Nephron (organoid): Measurements from ENCODE around the gene UBASH3B.

ENCODE experiments used
- H3K27ac Mint-ChIP-seq, 3 experiments: 2 replicates each; pipeline ENCODE4 v1.8.0; 2020; ENCODE audit warnings: mixed read lengths in 3 of 3, mild to moderate bottlenecking in 2 of 3, moderate library complexity in 1 of 3
- H3K27me3 Mint-ChIP-seq: 2 replicates; pipeline ENCODE4 v1.8.0; 2021; ENCODE audit warnings: low read depth, mild to moderate bottlenecking, moderate library complexity, mixed read lengths
- H3K36me3 Mint-ChIP-seq: 2 replicates; pipeline ENCODE4 v1.8.0; 2020; ENCODE audit warnings: low read depth, mixed read lengths
- H3K4me1 Mint-ChIP-seq: 2 replicates; pipeline ENCODE4 v1.8.0; 2020; ENCODE audit warnings: mixed read lengths
- H3K4me3 Mint-ChIP-seq, 3 experiments: 2 replicates each; pipeline ENCODE4 v1.8.0; 2020; ENCODE audit warnings: mild to moderate bottlenecking in 3 of 3, mixed read lengths in 3 of 3, moderate library complexity in 2 of 3
- H3K9me3 Mint-ChIP-seq: 2 replicates; pipeline ENCODE4 v1.8.0; 2020; ENCODE audit warnings: mixed read lengths
- CTCF ChIP-seq, 3 experiments: fragments of 200-600 bp; sonication (generic); IDR thresholded peaks; one replicate each; pipeline ENCODE4 v1.5.0; 2021; ENCODE audit warnings: antibody characterized with exemption in 3 of 3; ENCODE audit not compliant: unreplicated experiment in 3 of 3

The UBASH3B gene

GRCh38 chr11:122721964-122722266, 66.4 kb downstream of the UBASH3B start:
- no peaks in the 10 kb centered on the region for H3K9me3 Mint-ChIP-seq
- H3K4me1 Mint-ChIP-seq = peaks cover 43% of the 10 kb centered on the region
- peaks cover 4% of the 10 kb centered on the region for H3K27me3 Mint-ChIP-seq
- peak overlapping the region; percentile 71 to 93 (median 86) for H3K27ac Mint-ChIP-seq
- H3K36me3 Mint-ChIP-seq = no peaks in the 10 kb centered on the region
- no peak for TF ChIP-seq CTCF (IDR thresholded peaks at IDR 0.05; ENCODE audit: unreplicated experiment in 3 of 3)
- H3K4me3 Mint-ChIP-seq = peak overlapping the region in 1 of 3 experiments; percentile 33

GRCh38 chr11:122723106-122723505, 67.6 kb downstream of the UBASH3B start:
- peaks cover 5% of the 10 kb centered on the region for H3K27me3 Mint-ChIP-seq
- H3K9me3 Mint-ChIP-seq = no peaks in the 10 kb centered on the region
- H3K36me3 Mint-ChIP-seq = no peaks in the 10 kb centered on the region
- TF ChIP-seq CTCF (IDR thresholded peaks at IDR 0.05; ENCODE audit: unreplicated experiment in 3 of 3) = no peak
- H3K4me1 Mint-ChIP-seq = peaks cover 52% of the 10 kb centered on the region
- no peak overlapping the region for H3K4me3 Mint-ChIP-seq
- peak overlapping the region in 2 of 3 experiments; percentile 10 to 21 for H3K27ac Mint-ChIP-seq

- TF ChIP-seq CTCF (IDR thresholded peaks at IDR 0.05; ENCODE audit: unreplicated experiment in 3 of 3) = no peak
- Mint-ChIP-seq H3K27me3 (peaks cover 5% of the 10 kb centered on the region), H3K36me3 (no peaks in the 10 kb centered on the region)
Observed at GRCh38 chr11:122723576-122723975, 68.1 kb downstream of the UBASH3B start.

GRCh38 chr11:122724520-122724919, 69.0 kb downstream of the UBASH3B start:
- no peak overlapping the region for H3K4me3 Mint-ChIP-seq
- no peak for TF ChIP-seq CTCF (IDR thresholded peaks at IDR 0.05; ENCODE audit: unreplicated experiment in 3 of 3)
- peaks cover 52% of the 10 kb centered on the region for H3K4me1 Mint-ChIP-seq
- H3K27me3 Mint-ChIP-seq = peaks cover 5% of the 10 kb centered on the region
- H3K9me3 Mint-ChIP-seq = no peaks in the 10 kb centered on the region
- H3K27ac Mint-ChIP-seq = peak overlapping the region; percentile 10 to 26 (median 21)
- H3K36me3 Mint-ChIP-seq = no peaks in the 10 kb centered on the region

More at GRCh38 chr11:122723576-122723975, 68.1 kb downstream of the UBASH3B start:
- peaks cover 52% of the 10 kb centered on the region for H3K4me1 Mint-ChIP-seq
- peak overlapping the region in 2 of 3 experiments; percentile 10 to 21 for H3K27ac Mint-ChIP-seq
- H3K9me3 Mint-ChIP-seq = no peaks in the 10 kb centered on the region
- no peak overlapping the region for H3K4me3 Mint-ChIP-seq

- no peak overlapping the region for H3K27ac Mint-ChIP-seq
- peaks cover 39% of the 10 kb centered on the region for H3K4me1 Mint-ChIP-seq
- no peak for TF ChIP-seq CTCF (IDR thresholded peaks at IDR 0.05; ENCODE audit: unreplicated experiment in 3 of 3)
- peaks cover 5% of the 10 kb centered on the region for H3K27me3 Mint-ChIP-seq
- H3K36me3 Mint-ChIP-seq = no peaks in the 10 kb centered on the region
- H3K9me3 Mint-ChIP-seq = no peaks in the 10 kb centered on the region
- no peak overlapping the region for H3K4me3 Mint-ChIP-seq
Observed at GRCh38 chr11:122726028-122726427, 70.5 kb downstream of the UBASH3B start.

GRCh38 chr11:122727101-122727929, 71.8 kb downstream of the UBASH3B start:
- no peaks in the 10 kb centered on the region for H3K9me3 Mint-ChIP-seq
- peaks cover 27% of the 10 kb centered on the region for H3K4me1 Mint-ChIP-seq
- peak overlapping the region; percentile 59 to 64 (median 63) for H3K4me3 Mint-ChIP-seq
- H3K27me3 Mint-ChIP-seq = peaks cover 5% of the 10 kb centered on the region
- TF ChIP-seq CTCF (IDR thresholded peaks at IDR 0.05; ENCODE audit: unreplicated experiment in 3 of 3) = no peak
- peak overlapping the region; percentile 84 to 96 (median 96) for H3K27ac Mint-ChIP-seq
- no peaks in the 10 kb centered on the region for H3K36me3 Mint-ChIP-seq
